ENCODE measurements around the gene GIPC2.

- no peak for TF ChIP-seq CTCF (IDR thresholded peaks at IDR 0.05)
- TF ChIP-seq ZFX (IDR thresholded peaks at IDR 0.05; ENCODE audit: borderline replicate concordance) = no peak
Observed at GRCh38 chr1:78165816-78166215, 120.0 kb downstream of the GIPC2 start.

Measured in 22Rv1 (cell line).